ENCODE measurements around the gene POLR3E. TPM values are rescaled to one million over a fixed set of nuclear protein-coding genes. Genes with fewer than 3 reads are reported as not detected.
A peak's percentile ranks its signal among the peaks of the same experiment; 100 is the strongest.
"Not testable (repeated sequence)": the region's sequence is repeated elsewhere in the genome, so short reads cannot be mapped to it uniquely, and the experiment has no call there.

POLR3E gene
- total and polyA plus RNA-seq, 4 experiments from 2014 or later: 10.0 to 94.0 (median 52.2) TPM

DNA sequence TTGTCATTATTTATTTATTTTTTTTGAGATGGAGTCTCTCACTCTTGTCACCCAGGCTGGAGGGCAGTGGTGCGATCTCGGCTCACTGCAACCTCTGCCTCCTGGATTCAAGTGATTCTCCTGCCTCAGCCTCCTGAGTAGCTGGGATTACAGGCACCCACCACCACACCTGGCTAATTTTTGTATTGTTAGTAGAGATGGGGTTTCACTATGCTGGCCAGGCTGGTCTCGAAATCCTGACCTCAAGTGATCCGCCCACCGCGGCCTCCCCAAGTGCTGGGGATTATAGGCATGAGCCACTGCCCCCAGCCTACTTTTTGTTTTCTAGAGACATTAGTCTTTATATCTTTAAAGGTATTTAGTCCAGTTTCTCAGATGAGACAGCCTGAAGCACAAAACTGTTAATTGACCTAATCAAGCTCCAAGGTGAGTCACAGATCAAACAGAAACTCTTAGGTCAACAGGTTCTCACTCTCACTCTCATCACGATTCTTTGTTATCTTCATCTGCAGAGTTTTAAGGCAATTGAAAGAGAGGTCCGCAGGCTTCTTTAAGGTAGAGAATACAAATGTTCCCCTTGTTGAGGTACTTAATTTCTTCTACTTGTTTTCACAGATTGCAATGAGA lies 71.1 kb downstream of the POLR3E start:
- H3K4me3 ChIP-seq (ENCODE audit: low read length in 2 of 2); DNase-seq; H3K9me3 Mint-ChIP-seq; H3K9me3 ChIP-seq (ENCODE audit: control insufficient read depth in 1 of 2, low read length in 2 of 2); H3K27ac ChIP-seq (ENCODE audit: low read depth, low read length); intact Hi-C loops (cut with micrococcal nuclease); H3K27me3 ChIP-seq (ENCODE audit: insufficient read depth, low read length); H3K27me3 Mint-ChIP-seq; CTCF ChIA-PET (ENCODE audit: partially characterized antibody): not testable (repeated sequence)
- Mint-ChIP-seq H3K36me3 (peaks cover 45 to 66% of the 10 kb centered on the region in 2 donors), H3K27ac (peak overlapping the region in 4 of 7 donors; percentile 41 to 91 (median 62)), H3K4me1 (peaks cover 61 to 95% (median 78%) of the 10 kb centered on the region in 4 donors), H3K4me3 (peak overlapping the region in 4 of 8 donors; percentile 8 to 99 (median 38))
- H3K4me1 ChIP-seq (ENCODE audit: insufficient read depth, low read length): peaks cover 89% of the 10 kb centered on the region
- POLR2A ChIA-PET (ENCODE audit: partially characterized antibody): interaction anchor here (12.1 kb wide), 1 partner anchor 15 kb away, joined by 449 read pairs; no protein-coding TSS in a partner anchor
- peaks cover 24% of the 10 kb centered on the region for H3K36me3 ChIP-seq (ENCODE audit: insufficient read depth, low read length)

DNA sequence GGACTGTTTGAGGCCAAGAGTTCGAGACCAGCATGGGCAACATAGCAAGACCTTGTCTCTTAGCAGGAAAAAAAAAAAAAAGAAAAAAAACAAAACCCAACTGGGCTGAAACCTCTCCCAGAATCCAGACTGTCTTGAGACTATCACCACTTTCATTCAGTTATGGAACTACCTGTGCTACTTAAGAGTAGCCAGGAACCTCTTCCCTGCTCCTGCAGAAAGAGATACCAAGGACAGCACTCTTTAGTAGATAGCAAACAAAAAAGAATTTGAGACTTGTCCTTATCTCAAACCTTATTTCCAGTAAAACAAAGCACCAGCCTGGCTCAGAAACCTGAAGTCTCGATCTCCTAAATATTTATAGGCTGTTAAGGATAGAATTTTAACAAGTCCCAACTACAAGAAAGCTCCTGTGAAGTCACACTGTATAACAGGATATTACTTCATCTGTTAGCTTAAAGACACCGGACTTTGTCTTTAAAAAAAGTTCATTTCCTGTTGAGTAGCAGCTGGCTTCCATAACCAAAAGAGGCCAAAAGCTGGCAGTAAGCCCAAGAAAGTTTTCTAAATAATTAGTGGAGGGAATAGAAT lies 72.1 kb downstream of the POLR3E start:
- Mint-ChIP-seq H3K27ac (peak overlapping the region; percentile 56 to 91 (median 77)), H3K4me3 (peak overlapping the region; percentile 31 to 99 (median 60)), H3K27me3 (no peaks in the 10 kb centered on the region), H3K9me3 (no peaks in the 10 kb centered on the region), H3K36me3 (peaks cover 36 to 62% of the 10 kb centered on the region in 2 donors), H3K4me1 (peaks cover 55 to 92% (median 72%) of the 10 kb centered on the region in 4 donors)
- H3K4me3 ChIP-seq (ENCODE audit: low read length in 2 of 2): no peak overlapping the region
- H3K4me1 ChIP-seq (ENCODE audit: insufficient read depth, low read length): peaks cover 85% of the 10 kb centered on the region
- no peaks in the 10 kb centered on the region for H3K27me3 ChIP-seq (ENCODE audit: insufficient read depth, low read length)
- no peaks in the 10 kb centered on the region for H3K9me3 ChIP-seq (ENCODE audit: control insufficient read depth in 1 of 2, low read length in 2 of 2)
- H3K36me3 ChIP-seq (ENCODE audit: insufficient read depth, low read length): peaks cover 14% of the 10 kb centered on the region
- ChIA-PET POLR2A (ENCODE audit: partially characterized antibody) (interaction anchor here (0.6 to 12.1 kb wide), 6 partner anchors 16 to 178 kb away, joined by 3 to 449 read pairs (median 7); no protein-coding TSS in a partner anchor), CTCF (ENCODE audit: partially characterized antibody) (interaction anchor here (1.1 to 1.8 kb wide), 5 partner anchors 9 to 48 kb away, joined by 3 to 8 read pairs (median 7); no protein-coding TSS in a partner anchor)
- DNase-seq: peak in 4 of 5 donors; percentile 25 to 42 (median 36)
- peak overlapping the region; percentile 18 for H3K27ac ChIP-seq (ENCODE audit: low read depth, low read length)
- intact Hi-C loops (cut with micrococcal nuclease): no loop called here

DNA sequence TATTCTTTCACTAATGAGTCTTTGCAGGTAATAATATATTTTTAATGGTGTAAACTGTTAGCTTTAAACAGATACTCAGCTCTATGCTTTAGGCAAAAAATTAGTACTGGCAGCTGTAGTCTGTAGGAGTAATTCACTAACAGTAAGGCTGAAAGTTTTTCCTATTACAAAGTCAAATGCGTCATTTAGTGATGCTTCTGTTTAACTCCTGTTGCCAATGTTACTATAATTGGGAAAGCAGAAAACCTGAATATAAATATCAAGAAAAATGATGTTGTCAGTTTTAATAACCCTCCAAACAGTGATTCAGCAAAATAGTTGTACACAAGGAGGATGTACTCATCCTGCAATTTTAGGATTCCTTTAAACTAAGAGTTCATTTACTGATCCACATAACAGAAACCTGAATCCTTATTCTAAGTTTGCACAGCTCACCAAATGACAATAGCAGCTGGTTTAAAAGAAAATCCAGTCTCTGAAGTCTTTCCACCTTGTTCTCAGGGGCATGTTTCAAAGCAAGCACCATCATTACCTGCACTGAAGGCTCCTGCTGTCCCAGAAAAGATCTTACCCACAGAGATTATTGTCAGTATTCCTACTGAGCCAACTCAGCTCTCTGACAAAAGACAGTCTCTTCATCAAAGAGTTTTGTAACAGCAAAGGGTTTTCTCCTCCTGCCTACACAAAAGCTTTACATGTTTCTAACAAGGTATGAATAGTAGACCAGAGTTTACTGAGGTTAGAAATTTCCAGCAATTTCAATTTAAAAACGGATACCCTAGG lies 73.0 kb downstream of the POLR3E start:
- Histone ChIP-seq H3K36me3 (ENCODE audit: insufficient read depth, low read length) (peaks cover 7% of the 10 kb centered on the region), H3K27ac (ENCODE audit: low read depth, low read length) (no peak overlapping the region), H3K27me3 (ENCODE audit: insufficient read depth, low read length) (no peaks in the 10 kb centered on the region), H3K4me3 (ENCODE audit: low read length in 2 of 2) (peak overlapping the region in 1 of 2 donors; percentile 13), H3K9me3 (ENCODE audit: control insufficient read depth in 1 of 2, low read length in 2 of 2) (no peaks in the 10 kb centered on the region), H3K4me1 (ENCODE audit: insufficient read depth, low read length) (peaks cover 80% of the 10 kb centered on the region)
- Mint-ChIP-seq H3K27me3 (no peaks in the 10 kb centered on the region), H3K27ac (peak overlapping the region in 6 of 7 donors; percentile 50 to 91 (median 82)), H3K4me3 (peak overlapping the region; percentile 41 to 99 (median 98)), H3K4me1 (peaks cover 50 to 92% (median 70%) of the 10 kb centered on the region in 4 donors), H3K36me3 (peaks cover 27 to 57% of the 10 kb centered on the region in 2 donors), H3K9me3 (no peaks in the 10 kb centered on the region)
- intact Hi-C loops (cut with micrococcal nuclease): loop anchor here (5.0 kb wide), 2 partner anchors 33 to 418 kb away; partner anchors contain the start of gene UQCRC2
- no peak for DNase-seq
- CTCF ChIA-PET (ENCODE audit: partially characterized antibody): interaction anchor here (1.1 to 1.8 kb wide), 5 partner anchors 10 to 49 kb away, joined by 3 to 8 read pairs (median 7); no protein-coding TSS in a partner anchor
- POLR2A ChIA-PET (ENCODE audit: partially characterized antibody): interaction anchor here (0.6 to 12.1 kb wide), 6 partner anchors 17 to 179 kb away, joined by 3 to 449 read pairs (median 7); no protein-coding TSS in a partner anchor

DNA sequence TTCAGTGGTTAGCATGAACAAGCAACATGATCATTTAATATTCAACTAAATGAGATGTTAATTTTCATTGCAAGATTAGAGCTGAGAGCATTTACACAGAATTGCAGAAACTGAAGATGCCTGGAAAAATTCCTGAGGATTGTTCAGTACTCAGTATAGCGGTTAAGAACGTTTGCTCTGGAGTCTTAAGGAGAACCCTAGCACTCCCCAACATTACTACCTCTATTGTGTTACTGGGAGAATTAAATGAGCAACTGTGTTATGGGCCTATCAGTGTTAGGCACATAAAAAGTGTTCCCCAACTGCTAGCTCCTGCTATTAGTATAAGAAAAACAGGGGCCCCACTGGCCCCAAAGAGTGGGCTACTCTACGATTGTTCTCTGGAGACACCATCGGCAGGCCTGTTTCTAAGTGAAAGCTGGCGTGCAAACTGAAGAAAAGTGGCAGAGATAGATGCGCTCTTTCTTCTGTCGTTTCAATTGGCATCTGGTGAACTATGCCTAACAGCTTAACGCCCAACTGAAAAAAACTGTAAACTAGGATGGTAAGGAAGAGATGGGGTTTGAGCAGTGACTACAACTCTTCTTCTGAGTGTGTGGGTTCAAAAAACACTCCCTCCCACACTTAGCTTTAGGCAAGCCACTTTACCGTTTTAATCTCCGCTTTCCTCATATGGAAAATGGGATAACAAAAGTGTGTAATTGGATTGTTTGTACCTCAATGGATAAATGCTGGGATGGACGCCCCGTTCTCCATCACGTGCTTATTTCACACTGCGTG lies 75.9 kb downstream of the POLR3E start:
- Histone ChIP-seq H3K27me3 (ENCODE audit: insufficient read depth, low read length) (no peaks in the 10 kb centered on the region), H3K9me3 (ENCODE audit: control insufficient read depth in 1 of 2, low read length in 2 of 2) (no peaks in the 10 kb centered on the region), H3K4me3 (ENCODE audit: low read length in 2 of 2) (peak overlapping the region; percentile 86 to 87), H3K4me1 (ENCODE audit: insufficient read depth, low read length) (peaks cover 55% of the 10 kb centered on the region), H3K27ac (ENCODE audit: low read depth, low read length) (peak overlapping the region; percentile 78), H3K36me3 (ENCODE audit: insufficient read depth, low read length) (peaks cover 7% of the 10 kb centered on the region)
- ChIA-PET CTCF (ENCODE audit: partially characterized antibody) (interaction anchor here (0.8 to 2.8 kb wide), 10 partner anchors 11 to 73 kb away, joined by 3 to 16 read pairs (median 4); no protein-coding TSS in a partner anchor), POLR2A (ENCODE audit: partially characterized antibody) (interaction anchor here (0.8 to 12.1 kb wide), 18 partner anchors 8 to 553 kb away, joined by 3 to 449 read pairs (median 6); partner anchors contain the start of gene POLR3E)
- Mint-ChIP-seq H3K27me3 (no peaks in the 10 kb centered on the region), H3K4me3 (peak overlapping the region; percentile 94 to 99 (median 98)), H3K9me3 (no peaks in the 10 kb centered on the region), H3K27ac (peak overlapping the region; percentile 90 to 97 (median 94)), H3K4me1 (peaks cover 33 to 70% (median 51%) of the 10 kb centered on the region in 4 donors), H3K36me3 (peaks cover 15 to 39% of the 10 kb centered on the region in 2 donors)
- intact Hi-C loops (cut with micrococcal nuclease): loop anchor here (1.0 to 5.0 kb wide), 3 partner anchors 8 to 421 kb away; partner anchors contain the start of gene UQCRC2
- peak in 2 of 5 donors; percentile 22 to 25 for DNase-seq

DNA sequence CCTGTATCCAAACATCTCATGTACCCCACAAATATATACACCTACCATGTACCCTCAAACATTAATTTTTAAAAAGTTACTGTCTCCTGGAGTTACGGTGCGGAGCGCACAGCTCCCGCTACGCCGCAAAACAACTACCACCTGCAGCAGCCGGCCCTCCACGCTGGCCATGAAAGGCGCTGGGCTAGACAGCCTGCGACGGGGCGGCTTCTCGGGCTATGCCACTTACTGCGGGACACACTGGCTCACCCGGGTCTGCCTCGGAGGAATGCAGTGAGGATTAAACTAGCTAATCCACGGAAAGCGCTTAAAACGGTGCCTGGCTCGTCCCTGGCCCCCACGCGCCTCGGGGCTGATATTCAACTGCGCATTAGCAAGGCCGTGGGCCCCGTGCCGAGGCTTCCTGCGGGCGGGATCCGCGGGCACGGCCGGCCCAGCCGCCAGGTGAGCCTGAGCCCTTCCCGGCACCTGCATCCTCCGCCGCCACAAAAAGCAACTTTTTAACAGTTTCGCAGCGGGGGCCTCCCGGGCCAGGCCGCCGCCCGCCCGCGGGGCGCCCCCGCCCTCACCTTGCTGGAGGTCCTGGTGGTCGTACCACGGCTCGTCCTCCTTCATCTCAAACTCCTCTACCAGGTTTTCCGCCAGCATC lies 76.6 kb downstream of the POLR3E start:
- intact Hi-C loops (cut with micrococcal nuclease): loop anchor here (1.0 to 5.0 kb wide), 6 partner anchors 8 to 421 kb away; partner anchors contain the start of gene UQCRC2
- peak overlapping the region; percentile 86 to 87 for H3K4me3 ChIP-seq (ENCODE audit: low read length in 2 of 2)
- CTCF ChIA-PET (ENCODE audit: partially characterized antibody): interaction anchor here (0.8 to 2.8 kb wide), 8 partner anchors 12 to 73 kb away, joined by 3 to 16 read pairs (median 4); no protein-coding TSS in a partner anchor
- H3K9me3 Mint-ChIP-seq: no peaks in the 10 kb centered on the region
- H3K36me3 ChIP-seq (ENCODE audit: insufficient read depth, low read length): peaks cover 3% of the 10 kb centered on the region
- peaks cover 48% of the 10 kb centered on the region for H3K4me1 ChIP-seq (ENCODE audit: insufficient read depth, low read length)
- POLR2A ChIA-PET (ENCODE audit: partially characterized antibody): interaction anchor here (0.8 to 12.1 kb wide), 17 partner anchors 8 to 554 kb away, joined by 3 to 449 read pairs (median 6); partner anchors contain the start of gene POLR3E
- peak overlapping the region; percentile 78 for H3K27ac ChIP-seq (ENCODE audit: low read depth, low read length)
- H3K27ac Mint-ChIP-seq: peak overlapping the region; percentile 91 to 97 (median 94)
- H3K27me3 Mint-ChIP-seq: no peaks in the 10 kb centered on the region
- no peaks in the 10 kb centered on the region for H3K9me3 ChIP-seq (ENCODE audit: control insufficient read depth in 1 of 2, low read length in 2 of 2)
- peaks cover 15 to 34% of the 10 kb centered on the region in 2 donors for H3K36me3 Mint-ChIP-seq
- no peaks in the 10 kb centered on the region for H3K27me3 ChIP-seq (ENCODE audit: insufficient read depth, low read length)
- H3K4me3 Mint-ChIP-seq: peak overlapping the region; percentile 94 to 99 (median 98)
- DNase-seq: peak; percentile 39 to 54 (median 47)
- peaks cover 28 to 63% (median 45%) of the 10 kb centered on the region in 4 donors for H3K4me1 Mint-ChIP-seq

All from CD4-positive, alpha-beta memory T cell (primary cell).